Esophagus (tissue), 2 donors: ENCODE data around the gene SLC45A1. TPM values are rescaled to one million over a fixed set of nuclear protein-coding genes. Genes with fewer than 3 reads are reported as not detected.

Experiments
- H3K27ac ChIP-seq, 2 donors: one replicate each; pipeline ENCODE4 v1.5.1; 2013; ENCODE audit warnings: low read depth in 2 of 2, mild to moderate bottlenecking in 2 of 2, inconsistent platforms in 1 of 2, low read length in 1 of 2, moderate library complexity in 1 of 2
- H3K27me3 ChIP-seq, 2 donors: one replicate each; pipeline ENCODE4 v1.6.1; 2013; ENCODE audit warnings: low read length in 2 of 2, control low read depth in 1 of 2, mild to moderate bottlenecking in 1 of 2; ENCODE audit not compliant: insufficient read depth in 2 of 2, control insufficient read depth in 1 of 2
- H3K36me3 ChIP-seq, 2 donors: one replicate each; pipeline ENCODE4 v1.6.1; 2013; ENCODE audit warnings: low read length in 1 of 2; ENCODE audit not compliant: control insufficient read depth in 2 of 2, insufficient read depth in 2 of 2
- H3K4me1 ChIP-seq, 2 donors: one replicate each; pipeline ENCODE4 v1.6.1; 2013; ENCODE audit warnings: low read length in 1 of 2; ENCODE audit not compliant: control insufficient read depth in 2 of 2, insufficient read depth in 2 of 2
- H3K4me3 ChIP-seq, 2 donors: one replicate each; pipeline ENCODE4 v1.5.1; 2013; ENCODE audit warnings: low read length in 2 of 2, mild to moderate bottlenecking in 2 of 2, low read depth in 1 of 2, moderate library complexity in 1 of 2
- H3K9me3 ChIP-seq, 2 donors: one replicate each; pipeline ENCODE4 v1.6.1; 2013; ENCODE audit warnings: mild to moderate bottlenecking in 2 of 2, low read depth in 1 of 2, low read length in 1 of 2, moderate library complexity in 1 of 2; ENCODE audit not compliant: control insufficient read depth in 2 of 2, insufficient read depth in 1 of 2
- WGBS, 2 donors: extraction: QIAGEN DNeasy Blood & Tissue Kit; methylation state at CpG; one replicate each; pipeline ENCODE4 v1.1.7; 2013; 5-methylcytosine and 5-hydroxymethylcytosine counted together
- polyA plus RNA-seq, 2 donors: library from polyadenylated mRNA; stranded (reverse); fragments of 200-250 nt; gene quantifications; one replicate each; pipeline ENCODE4 v1.2.3, GENCODE V29; 2013
- donor health status: healthy with polysubstance abuse.
- donor health status: Bipolar disorder and iron deficiency.

Gene SLC45A1
- polyA plus RNA-seq, 2 donors, result 0.61 to 1.1 TPM

DNA sequence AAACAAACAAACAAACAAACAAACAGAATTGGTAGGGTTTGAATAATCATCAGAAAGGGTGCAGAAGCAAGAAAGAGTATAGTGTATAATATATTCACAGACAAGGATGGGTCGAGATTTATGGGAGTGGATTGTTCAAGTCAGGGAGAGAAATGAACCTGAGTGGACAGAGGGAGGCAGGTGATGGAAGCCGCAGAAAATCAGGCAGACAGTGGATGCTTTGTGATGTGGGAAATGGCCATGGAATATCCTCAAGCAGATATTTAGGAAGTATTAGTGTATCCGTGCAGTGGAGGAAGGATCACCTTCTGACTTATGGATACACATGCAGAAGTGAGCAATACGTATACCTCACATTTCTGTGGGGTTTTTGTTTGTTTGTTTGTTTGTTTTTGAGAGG, 14.0 kb upstream of the SLC45A1 start:
- no peaks in the 10 kb centered on the region for H3K9me3 ChIP-seq
- no peaks in the 10 kb centered on the region for H3K27me3 ChIP-seq
- H3K4me3 ChIP-seq, result no peak overlapping the region
- WGBS, 2 donors, result 89 to 91% methylated on average over 4 of the region's 4 CpGs
- no peaks in the 10 kb centered on the region for H3K36me3 ChIP-seq
- H3K4me1 ChIP-seq, result no peaks in the 10 kb centered on the region
- no peak overlapping the region for H3K27ac ChIP-seq

- Histone ChIP-seq H3K4me3 (no peak overlapping the region), H3K4me1 (no peaks in the 10 kb centered on the region), H3K27me3 (no peaks in the 10 kb centered on the region), H3K27ac (no peak overlapping the region), H3K9me3 (no peaks in the 10 kb centered on the region), H3K36me3 (no peaks in the 10 kb centered on the region)
- 78 to 83% methylated on average over 4 of the region's 4 CpGs for WGBS, 2 donors
Measured at GRCh38 chr1:8307628-8308027, 10.3 kb upstream of the SLC45A1 start.

DNA sequence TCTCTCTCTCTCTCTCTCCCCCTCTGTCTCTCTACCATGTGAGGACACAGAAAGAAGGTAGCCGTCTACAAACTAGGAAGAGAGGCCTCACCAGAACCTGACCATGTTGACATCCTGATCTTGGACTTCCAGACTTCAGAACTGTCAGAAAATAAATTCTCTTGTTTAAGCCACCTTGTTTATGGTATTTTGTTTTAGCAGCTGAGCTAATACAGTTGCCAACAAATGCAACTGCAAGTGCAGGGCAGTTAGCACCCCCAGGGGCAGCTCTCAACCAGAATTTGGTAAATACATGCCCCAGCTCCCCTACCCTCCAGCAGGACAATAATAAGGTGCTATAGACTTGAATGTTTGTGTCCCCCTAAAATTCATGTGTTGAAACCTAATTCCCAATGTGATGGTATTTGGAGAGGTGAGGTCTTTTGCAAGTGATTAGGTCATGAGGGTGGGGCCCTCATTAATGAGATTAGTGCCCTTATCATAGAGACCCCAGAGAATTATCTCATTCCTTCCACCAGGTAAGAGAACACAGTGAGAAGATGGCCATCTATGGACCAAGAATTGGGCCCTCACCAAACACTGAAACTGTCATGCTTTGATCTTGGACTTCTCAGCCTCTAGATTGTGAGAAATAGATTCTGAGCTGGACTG, 6.7 kb upstream of the SLC45A1 start:
- no peak overlapping the region for H3K27ac ChIP-seq

DNA sequence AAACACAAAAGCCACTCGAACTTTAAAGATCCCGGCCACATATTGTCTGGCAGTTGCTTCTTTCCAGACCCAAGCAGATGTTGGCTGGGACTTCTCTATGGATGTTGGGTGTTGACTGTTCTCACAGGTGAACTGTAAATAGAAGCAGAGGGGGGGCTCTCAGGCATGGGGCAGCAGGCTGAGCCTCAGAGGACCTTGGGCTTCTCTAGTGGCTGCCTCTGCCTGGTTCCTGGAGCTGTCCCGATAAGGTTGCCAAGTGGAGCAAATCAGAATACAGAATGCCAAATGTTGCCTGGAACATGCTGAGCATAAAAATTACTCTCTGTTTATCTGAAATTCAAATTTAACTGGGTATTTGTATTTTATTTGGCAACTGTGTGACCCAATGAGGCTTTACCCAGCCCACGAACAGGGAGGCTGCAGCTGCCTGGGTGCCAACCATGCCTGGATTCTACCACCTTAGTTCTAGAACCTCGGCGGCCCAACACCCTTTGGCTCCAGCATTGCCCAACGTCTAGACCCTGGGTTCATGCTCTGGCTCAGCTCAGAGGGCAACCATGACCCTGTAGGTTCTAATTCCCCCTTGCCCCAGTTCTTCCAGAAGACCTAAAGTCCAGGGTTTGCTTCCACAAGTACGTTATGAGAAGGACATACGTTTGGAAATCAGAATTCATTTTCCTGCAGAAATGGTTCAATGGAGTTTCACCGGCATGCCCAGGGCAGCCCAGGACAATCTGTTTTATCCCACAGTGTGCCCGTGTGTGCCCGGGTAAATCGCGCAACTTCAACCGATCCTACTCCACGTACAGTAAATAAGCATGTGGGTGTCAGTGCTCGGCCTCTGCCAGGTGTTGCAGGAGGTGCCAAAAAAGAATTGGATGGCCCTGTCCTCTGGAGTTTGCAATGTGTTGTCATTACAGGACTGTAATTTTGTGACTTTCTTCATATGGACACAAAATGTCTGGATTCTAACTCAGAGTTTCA, 5.4 kb upstream of the SLC45A1 start:
- no peaks in the 10 kb centered on the region for H3K27me3 ChIP-seq
- no peaks in the 10 kb centered on the region for H3K36me3 ChIP-seq
- 68 to 78% methylated on average over 17 of the region's 17 CpGs for WGBS, 2 donors
- H3K27ac ChIP-seq, result no peak overlapping the region
- H3K4me1 ChIP-seq, result no peaks in the 10 kb centered on the region
- no peaks in the 10 kb centered on the region for H3K9me3 ChIP-seq
- no peak overlapping the region for H3K4me3 ChIP-seq

More for the DNA sequence above, 6.7 kb upstream of the SLC45A1 start:
- Histone ChIP-seq H3K27me3 (no peaks in the 10 kb centered on the region), H3K4me3 (no peak overlapping the region), H3K4me1 (no peaks in the 10 kb centered on the region), H3K36me3 (no peaks in the 10 kb centered on the region), H3K9me3 (no peaks in the 10 kb centered on the region)
- WGBS, 2 donors, result 88 to 91% methylated on average over 1 of the region's 1 CpG

- H3K4me1 ChIP-seq, result peaks cover under 1 to 2% of the 10 kb centered on the region in 2 donors
- H3K27ac ChIP-seq, result no peak overlapping the region
- 79 to 83% methylated on average over 6 of the region's 6 CpGs for WGBS, 2 donors
Measured at GRCh38 chr1:8313231-8313630, 4.7 kb upstream of the SLC45A1 start.

DNA sequence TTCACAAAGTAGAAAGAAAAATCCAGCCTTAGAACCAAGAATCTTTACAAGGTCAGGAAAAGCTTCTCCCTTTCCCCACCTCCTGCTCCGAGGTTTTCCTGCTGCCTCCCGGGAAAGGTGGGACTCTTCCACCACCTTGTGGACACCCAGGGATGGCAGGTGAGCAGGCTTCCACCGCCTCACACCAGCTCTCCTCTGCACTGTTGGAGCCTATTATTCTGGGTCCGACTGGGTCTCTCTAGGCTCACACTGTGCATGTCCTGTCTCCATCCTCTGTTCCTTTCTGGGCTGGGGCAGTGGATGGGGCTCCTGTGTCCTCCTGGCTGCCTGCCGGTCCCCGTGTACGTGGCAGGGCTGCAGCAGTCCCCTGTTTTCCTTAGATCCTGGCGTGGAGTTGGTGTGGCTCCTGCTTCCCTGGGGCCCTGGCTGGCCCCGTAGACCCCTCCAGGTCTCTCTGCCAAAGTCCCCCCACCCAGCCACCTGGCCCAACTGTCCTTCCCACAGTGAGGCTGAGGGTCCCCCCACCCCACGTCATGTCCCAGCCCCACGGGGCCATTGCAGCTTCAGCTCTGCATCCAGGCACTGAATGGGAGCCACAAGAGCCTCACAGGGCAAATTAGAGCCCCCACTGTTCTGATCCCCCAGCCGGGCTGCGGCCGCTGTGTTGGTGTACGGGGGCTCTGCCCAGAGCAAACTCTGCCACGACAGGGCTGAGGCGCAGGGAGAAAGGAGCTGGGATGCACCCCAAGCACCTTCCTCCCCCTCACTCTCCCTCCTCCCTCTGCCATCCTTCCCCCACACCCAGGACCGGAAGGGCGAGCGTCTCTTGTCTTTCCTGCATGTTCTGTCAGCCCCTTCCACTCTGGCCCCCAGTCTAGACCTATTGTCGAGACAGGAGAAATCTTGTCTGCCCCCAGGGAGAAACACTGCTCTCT, 3.3 kb upstream of the SLC45A1 start:
- no peaks in the 10 kb centered on the region for H3K36me3 ChIP-seq
- H3K4me3 ChIP-seq, result no peak overlapping the region
- 37 to 41% methylated on average over 21 of the region's 21 CpGs for WGBS, 2 donors
- H3K27me3 ChIP-seq, result no peaks in the 10 kb centered on the region
- peaks cover 2 to 5% of the 10 kb centered on the region in 2 donors for H3K4me1 ChIP-seq
- no peaks in the 10 kb centered on the region for H3K9me3 ChIP-seq
- H3K27ac ChIP-seq, result no peak overlapping the region

More at GRCh38 chr1:8313231-8313630, 4.7 kb upstream of the SLC45A1 start:
- Histone ChIP-seq H3K36me3 (no peaks in the 10 kb centered on the region), H3K4me3 (no peak overlapping the region), H3K27me3 (no peaks in the 10 kb centered on the region), H3K9me3 (no peaks in the 10 kb centered on the region)

DNA sequence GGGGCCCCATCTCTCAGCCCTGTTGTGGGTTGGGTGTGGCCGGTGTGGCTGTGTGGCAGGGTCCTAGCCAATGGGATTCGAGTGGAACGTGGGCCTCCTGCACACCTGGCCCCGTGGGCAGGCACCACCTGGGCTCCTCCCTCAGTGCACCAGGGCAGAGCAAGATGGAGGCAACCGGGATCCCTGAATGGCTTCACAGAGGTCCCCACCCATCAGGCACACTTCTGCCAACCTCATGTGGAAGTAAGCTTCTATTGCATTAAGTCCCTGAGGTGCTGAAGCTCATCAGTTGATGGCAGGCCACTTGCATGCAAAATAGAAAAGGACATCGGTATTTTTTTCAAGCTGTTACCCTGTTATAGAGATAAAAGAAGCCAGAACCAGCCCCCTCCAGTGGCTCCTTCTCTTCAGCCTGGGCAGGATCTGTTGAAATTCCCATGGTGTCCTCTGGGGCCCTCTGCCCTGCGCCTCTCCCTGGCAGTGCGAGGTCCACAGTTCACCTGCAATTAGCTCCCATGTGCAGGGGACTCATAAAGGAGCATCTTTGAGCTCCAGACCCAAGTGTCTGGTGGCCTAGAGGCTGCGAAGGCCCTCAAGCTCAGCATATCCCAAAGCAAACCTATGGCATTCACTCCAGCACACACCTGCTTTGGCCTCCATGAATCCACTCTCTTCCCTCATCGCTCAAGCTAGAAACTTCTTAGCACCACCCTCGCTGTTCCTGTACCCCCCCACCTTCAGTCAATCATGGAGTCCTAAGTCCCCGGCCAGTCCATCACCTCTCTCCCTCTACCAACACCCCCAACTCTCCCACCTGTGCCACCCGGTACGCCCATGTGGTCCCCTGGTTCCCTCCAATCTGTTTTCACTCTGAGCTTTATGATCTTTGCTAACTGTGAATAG, 2.1 kb upstream of the SLC45A1 start:
- H3K27me3 ChIP-seq, result no peaks in the 10 kb centered on the region
- H3K36me3 ChIP-seq, result no peaks in the 10 kb centered on the region
- no peak overlapping the region for H3K27ac ChIP-seq
- 83 to 87% methylated on average over 14 of the region's 14 CpGs for WGBS, 2 donors
- H3K4me3 ChIP-seq, result no peak overlapping the region
- H3K9me3 ChIP-seq, result no peaks in the 10 kb centered on the region
- H3K4me1 ChIP-seq, result peaks cover 2 to 5% of the 10 kb centered on the region in 2 donors

DNA sequence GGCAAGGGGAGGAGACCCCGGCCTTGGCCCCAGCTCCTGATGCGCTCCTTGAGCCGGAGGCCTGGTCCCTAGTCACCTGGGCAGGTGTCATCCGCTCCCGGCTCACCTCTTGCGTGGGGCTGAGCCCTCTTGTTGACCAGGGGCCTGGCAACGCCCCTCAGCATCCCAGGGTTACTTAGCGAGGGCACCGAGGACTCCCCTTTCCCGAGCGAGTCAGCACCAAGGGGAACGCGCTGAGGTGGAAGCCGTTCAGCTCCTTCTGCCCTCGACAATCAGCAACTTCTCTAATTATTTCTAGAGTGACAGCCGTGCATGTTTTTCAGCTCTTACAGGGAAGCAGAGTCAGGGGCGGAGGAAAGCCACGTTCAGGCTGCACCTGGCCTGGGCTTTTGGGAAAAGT, 522 bp downstream of the SLC45A1 start:
- 16 to 17% methylated on average over 18 of the region's 18 CpGs for WGBS, 2 donors
- no peaks in the 10 kb centered on the region for H3K9me3 ChIP-seq
- H3K27ac ChIP-seq, result no peak overlapping the region
- peak overlapping the region; percentile 45 to 58 for H3K4me3 ChIP-seq
- peaks cover 2 to 5% of the 10 kb centered on the region in 2 donors for H3K4me1 ChIP-seq
- no peaks in the 10 kb centered on the region for H3K36me3 ChIP-seq
- H3K27me3 ChIP-seq, result no peaks in the 10 kb centered on the region
